Urothelium cell line (cell line): ENCODE results near the gene SLC10A3.
"Not testable (repeated sequence)": the region's sequence is repeated elsewhere in the genome, so short reads cannot be mapped to it uniquely, and the experiment has no call there.

Experiments
- DNase-seq: peaks from one replicate; pipeline ENCODE4 v3.0.0; 2011; ENCODE audit warnings: low spot score, mixed read lengths
- FAIRE-seq: peaks from 2 replicates; lab custom pipeline; 2011; peaks lifted over from hg19 to GRCh38; lab: Jason Lieb, UNC

The SLC10A3 gene

GRCh38 chrX:154512879-154513553 lies 22.6 kb upstream of the SLC10A3 start:
- DNase-seq = no peak
- FAIRE-seq = no peak

DNA sequence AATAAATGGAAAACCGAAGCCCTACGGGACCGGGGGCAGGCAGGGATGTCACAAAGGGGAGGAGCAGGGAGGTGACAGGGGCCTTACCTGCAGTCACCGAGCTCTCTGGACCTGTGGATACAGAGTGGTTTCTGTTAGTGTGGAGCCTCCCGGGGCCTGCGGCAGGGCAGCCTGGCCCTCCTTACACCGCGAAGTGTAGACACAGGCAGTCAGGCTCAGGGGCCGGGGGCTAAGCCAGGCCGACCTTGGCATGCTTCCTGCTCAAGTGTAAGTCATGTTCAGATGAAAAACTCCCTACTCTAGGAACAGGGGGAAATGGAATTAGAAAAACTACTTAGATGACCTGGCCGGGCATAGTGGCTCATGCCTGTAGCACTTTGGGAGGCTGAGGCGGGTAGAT lies 21.3 kb upstream of the SLC10A3 start:
- FAIRE-seq (no peak), DNase-seq (no peak)

GRCh38 chrX:154509455-154509854 lies 19.0 kb upstream of the SLC10A3 start:
- FAIRE-seq (no peak), DNase-seq (no peak)

- DNase-seq (no peak), FAIRE-seq (no peak)
These were observed 17.9 kb upstream of the SLC10A3 start for GRCh38 chrX:154508384-154508745.

DNA sequence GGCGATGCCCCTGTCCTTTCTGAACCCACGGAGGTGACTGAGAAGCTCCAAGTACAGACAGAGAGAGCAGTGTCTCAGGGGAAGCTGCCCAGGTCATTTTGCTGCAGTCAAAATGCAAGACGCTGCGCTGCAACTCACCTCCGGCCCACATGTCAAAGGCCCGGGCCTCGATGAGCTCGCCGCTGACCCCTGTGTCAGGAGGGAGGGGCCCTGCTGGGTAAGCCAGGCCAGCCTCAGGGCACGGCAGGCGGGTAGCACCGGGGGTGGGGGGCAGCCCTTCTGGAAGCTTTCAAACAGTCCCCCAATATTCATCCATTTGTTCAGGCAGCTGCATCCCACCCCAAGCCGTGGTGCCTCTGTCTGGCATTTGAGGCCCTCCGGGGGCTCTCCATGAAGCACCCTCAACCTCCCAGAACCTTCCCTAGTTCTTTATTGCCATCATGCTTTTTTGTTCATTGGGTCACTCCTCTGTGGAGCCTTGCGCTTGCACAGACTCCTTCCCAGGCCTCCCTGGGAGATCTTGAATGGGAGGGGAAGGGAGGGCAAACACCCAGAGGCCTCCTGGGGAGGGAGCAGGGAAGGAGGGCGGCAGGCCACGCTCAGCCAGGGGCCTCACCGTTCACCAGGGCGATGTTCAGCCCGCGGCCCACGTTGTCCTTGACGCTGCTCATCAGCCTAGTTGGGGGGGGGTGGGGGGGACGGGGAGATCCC lies 17.4 kb upstream of the SLC10A3 start:
- FAIRE-seq (no peak), DNase-seq (no peak)

- FAIRE-seq (no peak), DNase-seq (no peak)
These were observed 16.3 kb upstream of the SLC10A3 start for GRCh38 chrX:154506483-154507332.

- DNase-seq = no peak
- no peak for FAIRE-seq
These were observed 15.3 kb upstream of the SLC10A3 start for GRCh38 chrX:154505734-154506133.

- FAIRE-seq (peak; percentile 17), DNase-seq (no peak)
These were observed 12.6 kb upstream of the SLC10A3 start for GRCh38 chrX:154502989-154503388.

GRCh38 chrX:154502098-154502497 lies 11.7 kb upstream of the SLC10A3 start:
- DNase-seq = no peak
- FAIRE-seq = no peak

DNA sequence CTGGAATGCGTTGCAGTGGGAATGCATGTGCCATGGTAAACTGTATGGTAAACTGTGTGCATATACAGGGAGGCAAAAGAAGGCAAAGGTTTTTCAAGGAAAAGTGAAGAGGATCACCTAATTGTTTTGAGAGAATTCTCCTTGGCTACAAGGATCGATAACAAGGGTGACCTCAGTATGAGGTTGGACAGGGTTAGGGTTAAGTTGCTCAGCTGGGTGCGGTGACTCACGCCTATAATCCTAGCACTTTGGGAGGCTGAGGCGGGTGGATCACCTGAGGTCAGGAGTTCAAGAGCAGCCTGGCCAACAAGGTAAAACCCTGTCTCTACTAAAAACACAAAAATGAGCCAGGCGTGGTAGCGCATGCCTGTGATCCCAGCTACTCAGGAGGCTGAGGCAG lies 11.0 kb upstream of the SLC10A3 start:
- not testable (repeated sequence) for DNase-seq, FAIRE-seq

DNA sequence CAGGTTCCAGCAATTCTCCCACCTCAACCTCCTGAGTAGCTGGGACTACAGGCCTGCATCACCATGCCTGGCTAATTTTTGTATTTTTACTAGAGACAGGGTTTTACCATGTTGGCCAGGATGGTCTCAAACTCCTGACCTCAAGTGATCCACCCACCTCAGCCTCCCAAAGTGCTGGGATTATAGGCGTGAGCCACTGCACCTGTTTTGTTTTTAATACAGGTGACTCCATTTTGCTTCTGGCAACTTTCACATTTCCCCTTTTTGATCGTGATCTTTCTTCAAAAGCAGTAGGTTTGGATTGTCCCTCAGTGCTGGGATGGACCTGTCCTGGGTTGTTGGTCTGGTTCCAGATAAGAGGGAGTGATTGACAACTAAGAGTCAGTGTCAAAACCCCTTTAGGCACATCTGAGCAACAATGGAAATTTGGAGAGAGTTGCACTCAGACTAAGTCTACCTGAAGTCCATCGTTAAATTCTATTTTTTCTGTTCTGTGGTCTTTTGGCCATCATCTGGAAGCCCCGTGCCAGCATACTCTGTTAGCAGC lies 6.2 kb upstream of the SLC10A3 start:
- not testable (repeated sequence) for DNase-seq, FAIRE-seq

- DNase-seq = no peak
- FAIRE-seq = no peak
These were observed 5.1 kb upstream of the SLC10A3 start for GRCh38 chrX:154495472-154495922.

- peak; percentile 37 for FAIRE-seq
These were observed 4.3 kb upstream of the SLC10A3 start for GRCh38 chrX:154494715-154495114.

GRCh38 chrX:154490021-154490413 lies 412 bp downstream of the SLC10A3 start:
- FAIRE-seq (no peak), DNase-seq (peak; percentile 37)

More at GRCh38 chrX:154494715-154495114, 4.3 kb upstream of the SLC10A3 start:
- DNase-seq = no peak

DNA sequence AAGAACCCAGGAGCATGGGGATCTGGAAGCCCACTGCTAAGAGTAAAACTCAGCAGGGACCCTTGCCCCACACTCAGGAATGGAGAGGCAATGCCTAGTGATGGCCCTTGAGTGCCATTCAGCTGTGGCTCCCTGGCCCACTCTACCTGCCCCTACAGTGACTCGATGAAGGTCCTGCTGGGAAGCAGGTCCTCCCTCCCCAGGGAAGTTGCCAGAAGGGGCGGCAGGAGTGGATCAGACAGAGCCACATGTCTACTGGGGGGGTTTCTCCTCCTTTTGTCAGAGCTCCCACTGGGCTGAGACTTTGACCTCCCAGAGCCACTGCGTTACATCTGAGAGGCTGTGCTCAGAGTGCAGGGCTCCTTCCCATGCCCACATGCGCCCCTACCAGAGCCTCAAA lies 1.2 kb downstream of the SLC10A3 start:
- DNase-seq (no peak), FAIRE-seq (no peak)

GRCh38 chrX:154488336-154489075 lies 1.9 kb downstream of the SLC10A3 start:
- no peak for DNase-seq
- FAIRE-seq = peak; percentile 5

DNA sequence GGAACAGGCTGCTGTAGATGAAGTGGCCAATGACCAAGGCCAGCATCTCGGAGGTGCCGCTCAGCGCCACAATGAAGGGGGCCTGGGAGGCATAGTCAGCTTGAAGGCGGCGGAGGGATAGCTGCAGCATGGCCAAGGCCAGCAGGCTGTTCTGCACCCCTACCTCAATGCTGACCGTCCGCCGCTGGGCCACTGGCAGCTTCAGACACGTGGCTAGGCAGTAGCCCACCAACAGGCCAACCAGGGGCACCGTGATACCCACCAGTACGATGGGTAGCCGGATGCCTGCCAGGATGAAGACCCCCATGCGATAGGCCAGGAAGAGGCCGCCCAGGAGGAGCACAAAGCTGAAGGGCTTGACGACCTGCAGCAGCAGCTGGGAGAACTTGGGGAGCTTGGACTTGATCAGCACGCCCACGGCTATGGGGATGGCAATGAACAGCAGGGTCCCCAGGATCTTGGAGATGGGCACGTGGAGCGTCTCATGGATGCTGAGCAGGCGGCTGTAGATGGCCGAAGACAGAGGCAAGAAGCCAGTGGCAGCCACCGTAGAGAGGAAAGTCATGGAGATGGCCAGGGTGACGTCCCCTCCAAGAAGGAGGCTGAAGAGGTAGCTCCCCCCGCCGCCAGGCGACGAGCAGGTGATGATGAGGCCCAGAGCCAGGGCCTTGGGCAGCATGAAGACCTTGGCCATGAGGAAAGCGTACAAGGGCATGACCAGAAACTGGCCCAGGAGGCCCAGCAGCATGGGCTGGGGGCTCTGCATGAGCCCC lies 2.7 kb downstream of the SLC10A3 start:
- no peak for DNase-seq
- FAIRE-seq = no peak

DNA sequence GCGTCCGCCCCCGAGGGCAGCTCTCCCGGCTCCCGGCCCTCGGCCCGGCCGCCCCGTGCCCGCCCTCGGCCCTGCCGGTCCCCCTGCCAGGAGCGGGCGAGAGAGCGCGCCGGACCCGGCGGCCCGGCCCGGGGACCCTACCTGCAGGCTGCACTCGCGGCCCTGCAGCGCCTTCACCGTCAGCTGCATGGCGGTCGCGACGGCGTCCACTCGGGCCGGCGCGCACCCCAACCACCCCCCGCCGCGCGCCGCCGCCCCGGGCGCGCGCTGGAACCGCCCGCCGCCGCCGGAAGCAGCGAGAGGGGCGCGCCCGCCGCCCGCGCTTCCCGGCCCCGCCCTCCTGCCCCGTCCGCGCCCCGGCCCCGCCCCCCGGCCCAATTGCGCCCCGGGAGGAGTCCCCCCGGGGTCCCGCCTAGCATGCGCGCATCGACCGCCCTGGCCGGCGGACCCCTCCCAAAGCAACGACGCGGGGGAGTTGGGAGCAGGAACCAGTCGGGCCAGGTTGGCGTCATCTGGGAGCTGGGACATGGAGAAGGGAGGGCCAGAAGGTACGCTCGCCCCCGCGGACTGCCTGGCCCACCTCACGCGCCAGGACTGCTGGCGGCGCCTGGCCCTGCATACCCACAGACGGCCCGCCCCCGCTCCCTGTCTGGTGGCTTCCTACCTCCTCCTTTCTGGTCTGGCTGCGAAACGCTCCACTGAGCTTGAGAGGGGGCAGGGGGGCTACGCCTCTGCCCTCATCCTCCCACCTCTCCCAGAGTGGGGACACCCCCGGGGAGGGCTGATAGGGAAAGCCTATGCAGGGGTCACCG lies 3.8 kb downstream of the SLC10A3 start, which contains the start of gene UBL4A:
Gene UBL4A (minus strand): TSS at position 220 of the 812 bp plus-strand sequence. CDS start 31 bp downstream, at position 189.
- FAIRE-seq (no peak), DNase-seq (peak; percentile 80)

- peak; percentile 17 for DNase-seq
- FAIRE-seq = no peak
These were observed 4.4 kb downstream of the SLC10A3 start for GRCh38 chrX:154486052-154486395.
